GM18526 (cell line): ENCODE results near the gene TOGARAM2.

Experiments
- POLR2A ChIP-seq: IDR thresholded peaks from 3 replicates; pipeline ENCODE4 v1.6.1; 2011; ENCODE audit not compliant: insufficient read length; ENCODE audit errors: extremely low read depth

TOGARAM2 gene

GRCh38 chr2:29080886-29081743 lies 100.0 kb downstream of the TOGARAM2 start:
- TF ChIP-seq POLR2A: no peak

DNA sequence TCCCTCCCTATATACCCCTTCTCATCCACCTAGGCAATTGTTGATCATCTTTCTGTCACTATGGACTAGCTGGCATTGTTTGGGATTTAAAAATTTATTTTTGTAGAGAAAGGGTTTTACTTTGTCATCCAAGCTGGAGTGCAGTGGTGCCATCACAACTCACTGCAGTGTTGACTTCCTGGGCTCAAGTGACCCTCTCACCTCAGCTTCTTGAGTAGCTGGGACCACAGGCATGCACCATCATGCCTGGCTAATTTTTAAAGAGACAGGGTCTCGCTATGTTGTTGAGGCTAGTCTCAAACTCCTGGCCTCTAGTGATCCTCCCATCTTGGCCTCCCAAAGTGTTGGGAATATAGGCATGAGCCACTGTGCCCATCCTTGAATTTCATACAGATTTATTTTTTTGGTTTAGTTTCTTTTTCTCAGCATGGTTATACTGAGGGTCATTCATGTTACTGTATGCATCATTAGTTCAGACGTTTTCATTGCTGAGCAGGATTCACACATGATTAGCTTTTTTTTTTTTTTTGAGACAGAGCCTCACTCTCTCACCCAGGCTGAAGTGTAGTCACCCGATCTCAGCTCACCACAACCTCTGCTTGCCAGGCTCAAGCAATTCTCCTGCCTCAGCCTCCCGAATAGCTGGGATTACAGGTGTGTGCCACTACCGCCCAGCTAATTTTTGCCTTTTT lies 101.9 kb downstream of the TOGARAM2 start:
- TF ChIP-seq POLR2A: no peak

DNA sequence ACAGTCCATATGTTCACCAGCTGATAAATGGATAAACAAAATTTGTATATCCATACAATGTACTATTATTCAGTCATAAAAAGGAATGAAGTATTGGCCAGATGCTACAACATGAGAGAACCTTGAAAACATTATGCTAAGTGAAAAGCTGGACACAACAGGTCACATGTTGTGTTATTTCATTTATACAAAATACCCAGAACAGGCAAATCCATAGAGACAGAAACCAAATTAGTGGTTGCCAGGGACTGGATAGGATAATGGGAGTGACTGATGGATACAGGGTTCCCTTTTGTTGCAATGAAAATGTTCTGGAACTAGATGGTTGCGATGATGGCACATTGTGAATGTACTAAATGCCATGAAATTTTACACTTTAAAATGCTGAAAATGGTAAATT lies 103.5 kb downstream of the TOGARAM2 start:
- TF ChIP-seq POLR2A: no peak

DNA sequence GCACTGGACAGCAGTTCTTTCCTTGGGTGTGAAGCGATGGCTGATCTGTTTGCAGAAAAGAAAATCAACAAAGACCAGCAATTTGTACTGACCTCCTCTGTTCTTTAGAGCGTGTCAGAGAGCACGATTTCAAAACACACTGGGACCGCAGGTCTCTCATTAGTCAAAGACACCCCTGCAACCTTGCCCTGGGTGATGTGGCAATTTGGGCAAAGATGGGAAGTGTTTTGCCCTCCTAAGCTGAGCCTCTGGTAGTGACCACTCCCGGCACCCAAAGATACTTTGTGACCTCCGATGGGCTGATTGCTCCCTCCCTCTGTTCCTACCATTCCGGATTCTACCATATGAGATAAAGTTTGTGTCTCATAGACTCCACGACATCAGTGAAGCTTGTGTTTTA lies 115.9 kb downstream of the TOGARAM2 start:
- TF ChIP-seq POLR2A: no peak

- no peak for TF ChIP-seq POLR2A
Observed at GRCh38 chr2:29097569-29097968, 116.5 kb downstream of the TOGARAM2 start.

GRCh38 chr2:29100564-29100963 lies 119.5 kb downstream of the TOGARAM2 start:
- TF ChIP-seq POLR2A: no peak
